ENCODE results near the gene ANAPC13.

The ANAPC13 gene

DNA sequence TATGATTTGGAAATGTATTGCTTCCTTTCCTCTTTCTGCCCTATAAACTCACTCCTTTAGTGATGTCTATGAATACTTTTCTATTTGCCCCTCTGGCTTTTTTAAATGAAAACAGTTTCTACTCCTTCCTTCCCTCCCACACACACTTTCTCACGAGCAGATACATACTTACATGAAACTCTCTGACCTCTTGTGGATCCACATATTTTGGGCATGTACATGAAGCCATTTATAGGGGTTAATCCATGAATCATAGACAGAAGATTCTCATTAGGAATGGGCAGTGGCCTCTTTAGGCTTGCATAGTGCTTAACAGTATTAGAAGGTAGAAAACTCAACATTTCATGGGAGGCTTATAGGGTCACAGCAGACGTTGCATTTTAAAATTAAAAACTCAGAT is 24.8 kb downstream of the ANAPC13 start:
- Histone ChIP-seq H3K4me1 (ENCODE audit: control insufficient read depth in 1 of 2, insufficient read depth in 1 of 2, low read depth in 1 of 2, low read length in 1 of 2) (no peaks in the 10 kb centered on the region), H3K4me3 (ENCODE audit: low read depth in 1 of 2, low read length in 1 of 2) (no peak overlapping the region), H3K9me3 (no peaks in the 10 kb centered on the region), H3K36me3 (no peaks in the 10 kb centered on the region), H3K27me3 (peaks cover 24% of the 10 kb centered on the region), H3K27ac (no peak overlapping the region)
- TF ChIP-seq, protein P1, sequence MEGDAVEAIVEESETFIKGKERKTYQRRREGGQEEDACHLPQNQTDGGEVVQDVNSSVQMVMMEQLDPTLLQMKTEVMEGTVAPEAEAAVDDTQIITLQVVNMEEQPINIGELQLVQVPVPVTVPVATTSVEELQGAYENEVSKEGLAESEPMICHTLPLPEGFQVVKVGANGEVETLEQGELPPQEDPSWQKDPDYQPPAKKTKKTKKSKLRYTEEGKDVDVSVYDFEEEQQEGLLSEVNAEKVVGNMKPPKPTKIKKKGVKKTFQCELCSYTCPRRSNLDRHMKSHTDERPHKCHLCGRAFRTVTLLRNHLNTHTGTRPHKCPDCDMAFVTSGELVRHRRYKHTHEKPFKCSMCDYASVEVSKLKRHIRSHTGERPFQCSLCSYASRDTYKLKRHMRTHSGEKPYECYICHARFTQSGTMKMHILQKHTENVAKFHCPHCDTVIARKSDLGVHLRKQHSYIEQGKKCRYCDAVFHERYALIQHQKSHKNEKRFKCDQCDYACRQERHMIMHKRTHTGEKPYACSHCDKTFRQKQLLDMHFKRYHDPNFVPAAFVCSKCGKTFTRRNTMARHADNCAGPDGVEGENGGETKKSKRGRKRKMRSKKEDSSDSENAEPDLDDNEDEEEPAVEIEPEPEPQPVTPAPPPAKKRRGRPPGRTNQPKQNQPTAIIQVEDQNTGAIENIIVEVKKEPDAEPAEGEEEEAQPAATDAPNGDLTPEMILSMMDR (IDR thresholded peaks at IDR 0.05): no peak

DNA sequence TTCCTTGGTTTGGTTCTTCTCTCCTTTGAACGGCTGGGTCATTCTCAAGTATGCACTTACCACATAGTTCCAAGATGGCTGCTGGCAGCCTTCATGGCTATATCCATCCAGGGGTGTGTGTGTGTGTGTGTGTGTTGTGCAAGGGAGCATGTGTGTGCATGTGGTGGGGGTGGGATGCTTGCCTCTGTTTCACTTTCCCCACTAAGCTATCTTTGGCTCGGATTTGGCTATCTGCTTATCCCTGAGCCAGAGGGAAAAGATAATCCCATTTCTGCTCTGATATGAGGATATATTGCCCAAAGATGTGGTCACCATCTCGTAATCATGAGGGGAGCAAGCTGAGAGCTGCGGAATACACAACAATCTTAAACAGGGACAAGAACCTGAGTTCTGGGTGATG is 26.2 kb downstream of the ANAPC13 start:
- Histone ChIP-seq H3K27me3 (peaks cover 28% of the 10 kb centered on the region), H3K27ac (no peak overlapping the region), H3K9me3 (no peaks in the 10 kb centered on the region), H3K4me3 (ENCODE audit: low read depth in 1 of 2, low read length in 1 of 2) (no peak overlapping the region), H3K36me3 (no peaks in the 10 kb centered on the region), H3K4me1 (ENCODE audit: control insufficient read depth in 1 of 2, insufficient read depth in 1 of 2, low read depth in 1 of 2, low read length in 1 of 2) (no peaks in the 10 kb centered on the region)
- TF ChIP-seq, protein P1 (IDR thresholded peaks at IDR 0.05): no peak

DNA sequence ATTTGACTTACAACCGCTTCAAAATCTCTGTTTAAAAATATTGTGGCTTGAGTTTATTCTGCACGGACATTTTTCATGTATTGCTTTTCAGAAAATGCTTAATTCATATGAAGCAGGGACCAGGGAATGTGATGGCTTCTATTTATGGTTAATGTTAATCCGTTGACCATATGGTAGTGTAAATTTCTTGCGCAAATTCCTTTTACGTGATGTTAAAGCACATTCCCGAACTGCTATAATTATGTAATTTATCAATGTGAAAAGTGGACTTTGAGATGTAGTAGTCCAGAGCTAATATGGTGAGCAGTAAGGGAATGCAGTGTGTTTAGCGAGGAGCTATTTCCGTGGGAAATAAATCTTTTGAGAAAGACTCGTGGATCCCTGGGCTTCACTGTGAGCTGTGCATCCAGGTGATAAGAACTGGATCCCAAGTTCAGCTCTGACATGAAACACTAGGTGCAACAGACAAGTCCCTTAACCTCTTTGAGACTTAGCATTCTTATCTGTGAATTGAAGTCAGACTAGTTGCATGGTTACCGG is 27.3 kb downstream of the ANAPC13 start:
- TF ChIP-seq, protein P1 (IDR thresholded peaks at IDR 0.05): no peak
- Histone ChIP-seq H3K4me3 (ENCODE audit: low read depth in 1 of 2, low read length in 1 of 2) (no peak overlapping the region), H3K27ac (no peak overlapping the region), H3K36me3 (no peaks in the 10 kb centered on the region), H3K9me3 (no peaks in the 10 kb centered on the region), H3K27me3 (peaks cover 33% of the 10 kb centered on the region), H3K4me1 (ENCODE audit: control insufficient read depth in 1 of 2, insufficient read depth in 1 of 2, low read depth in 1 of 2, low read length in 1 of 2) (no peaks in the 10 kb centered on the region)

DNA sequence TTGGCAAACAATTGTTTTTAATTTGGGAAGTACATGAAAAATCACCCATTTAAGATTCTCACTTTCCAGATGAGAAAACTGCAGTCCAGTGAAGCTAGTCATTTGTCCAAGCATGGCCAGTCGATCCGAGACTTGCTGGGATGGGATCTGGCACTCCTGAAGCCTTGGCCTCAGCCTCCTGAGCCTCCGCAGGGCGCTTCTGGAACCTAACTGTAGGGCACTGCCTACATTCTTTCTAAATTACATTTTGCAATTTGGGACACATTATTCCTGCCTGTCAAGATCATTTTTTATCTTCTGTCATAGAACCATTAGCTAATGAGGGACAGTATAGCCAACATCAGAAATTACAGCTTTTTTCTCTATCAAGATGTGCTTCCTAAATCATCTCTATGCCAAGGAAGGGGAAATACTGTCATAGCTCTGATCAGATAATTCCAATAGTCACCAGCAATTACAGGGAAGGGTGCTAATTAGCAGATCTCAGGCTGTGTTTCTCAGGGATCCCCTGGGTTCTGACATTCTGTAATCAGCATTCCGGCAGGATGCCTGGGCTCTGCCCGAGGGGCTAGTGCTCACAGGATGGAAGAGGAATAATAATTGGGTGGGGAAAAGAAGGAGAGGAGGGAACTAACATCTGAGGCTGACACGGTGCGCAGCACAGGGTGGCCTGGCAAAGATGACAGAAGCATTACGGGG is 28.3 kb downstream of the ANAPC13 start:
- H3K27me3 ChIP-seq: peaks cover 33% of the 10 kb centered on the region
- TF ChIP-seq, protein P1 (IDR thresholded peaks at IDR 0.05): no peak
- H3K27ac ChIP-seq: no peak overlapping the region
- no peaks in the 10 kb centered on the region for H3K9me3 ChIP-seq
- no peaks in the 10 kb centered on the region for H3K36me3 ChIP-seq
- H3K4me1 ChIP-seq (ENCODE audit: control insufficient read depth in 1 of 2, insufficient read depth in 1 of 2, low read depth in 1 of 2, low read length in 1 of 2): no peaks in the 10 kb centered on the region
- H3K4me3 ChIP-seq (ENCODE audit: low read depth in 1 of 2, low read length in 1 of 2): no peak overlapping the region

DNA sequence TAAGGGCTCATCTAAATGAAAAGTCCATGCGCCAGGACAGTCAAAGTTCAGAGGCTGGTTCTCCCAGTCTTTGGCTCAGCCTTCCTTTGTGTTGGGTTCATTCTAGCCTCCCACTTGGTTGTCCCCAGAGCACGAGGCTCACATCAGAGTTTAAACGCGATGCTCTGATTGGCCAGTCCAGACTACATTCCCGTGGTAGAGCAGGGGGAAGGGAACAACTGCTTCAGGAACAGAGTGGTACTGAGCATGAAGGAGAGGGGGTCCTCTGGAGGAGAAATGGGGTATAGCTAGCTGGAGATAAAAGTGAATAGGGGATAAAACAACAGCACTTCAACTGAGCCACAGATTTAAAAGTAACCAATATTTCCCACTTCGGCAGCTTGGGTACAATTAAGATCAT is 32.2 kb downstream of the ANAPC13 start:
- TF ChIP-seq, protein P1 (IDR thresholded peaks at IDR 0.05): no peak
- Histone ChIP-seq H3K27me3 (peaks cover 32% of the 10 kb centered on the region), H3K9me3 (no peaks in the 10 kb centered on the region), H3K36me3 (no peaks in the 10 kb centered on the region), H3K27ac (no peak overlapping the region), H3K4me1 (ENCODE audit: control insufficient read depth in 1 of 2, insufficient read depth in 1 of 2, low read depth in 1 of 2, low read length in 1 of 2) (no peaks in the 10 kb centered on the region), H3K4me3 (ENCODE audit: low read depth in 1 of 2, low read length in 1 of 2) (no peak overlapping the region)
